ENCODE results near the gene CCDC57. TPM values are rescaled to one million over a fixed set of nuclear protein-coding genes. Genes with fewer than 3 reads are reported as not detected.

CCDC57 gene
- polyA plus RNA-seq, 1 donor from 2014 or later, result 70.9 TPM

GRCh38 chr17:82056729-82057621 lies 155.7 kb downstream of the CCDC57 start:
- Histone ChIP-seq H3K27ac (ENCODE audit: low read length) (no peak overlapping the region), H3K79me2 (replicated peaks; ENCODE audit: insufficient read depth, low read length) (peaks cover 10% of the 10 kb centered on the region), H3K9me3 (ENCODE audit: low read length) (no peaks in the 10 kb centered on the region), H3K4me2 (ENCODE audit: low read length) (no peak overlapping the region), H2AFZ (ENCODE audit: low read depth, low read length) (no peak overlapping the region), H3K9ac (ENCODE audit: low read length) (no peak overlapping the region), H3K4me3 (ENCODE audit: low read length) (no peak overlapping the region), H3K9me2 (ENCODE audit: insufficient read depth, low read length) (no peaks in the 10 kb centered on the region), H3K36me3 (ENCODE audit: insufficient read depth, low read length) (no peaks in the 10 kb centered on the region), H4K20me1 (ENCODE audit: insufficient read depth) (no peaks in the 10 kb centered on the region), H3F3A (ENCODE audit: insufficient read depth, low read length, poor library complexity, severe bottlenecking) (no peaks in the 10 kb centered on the region), H3K27me3 (ENCODE audit: insufficient read depth, low read depth, low read length) (no peaks in the 10 kb centered on the region)
- TF ChIP-seq MXI1 (conservative IDR thresholded peaks at IDR 0.05; ENCODE audit: poor library complexity, severe bottlenecking) (no peak), TAF1 (IDR thresholded peaks at IDR 0.05; ENCODE audit: low read depth) (no peak), EP300 (conservative IDR thresholded peaks at IDR 0.05; ENCODE audit: poor library complexity, severe bottlenecking) (no peak)

DNA sequence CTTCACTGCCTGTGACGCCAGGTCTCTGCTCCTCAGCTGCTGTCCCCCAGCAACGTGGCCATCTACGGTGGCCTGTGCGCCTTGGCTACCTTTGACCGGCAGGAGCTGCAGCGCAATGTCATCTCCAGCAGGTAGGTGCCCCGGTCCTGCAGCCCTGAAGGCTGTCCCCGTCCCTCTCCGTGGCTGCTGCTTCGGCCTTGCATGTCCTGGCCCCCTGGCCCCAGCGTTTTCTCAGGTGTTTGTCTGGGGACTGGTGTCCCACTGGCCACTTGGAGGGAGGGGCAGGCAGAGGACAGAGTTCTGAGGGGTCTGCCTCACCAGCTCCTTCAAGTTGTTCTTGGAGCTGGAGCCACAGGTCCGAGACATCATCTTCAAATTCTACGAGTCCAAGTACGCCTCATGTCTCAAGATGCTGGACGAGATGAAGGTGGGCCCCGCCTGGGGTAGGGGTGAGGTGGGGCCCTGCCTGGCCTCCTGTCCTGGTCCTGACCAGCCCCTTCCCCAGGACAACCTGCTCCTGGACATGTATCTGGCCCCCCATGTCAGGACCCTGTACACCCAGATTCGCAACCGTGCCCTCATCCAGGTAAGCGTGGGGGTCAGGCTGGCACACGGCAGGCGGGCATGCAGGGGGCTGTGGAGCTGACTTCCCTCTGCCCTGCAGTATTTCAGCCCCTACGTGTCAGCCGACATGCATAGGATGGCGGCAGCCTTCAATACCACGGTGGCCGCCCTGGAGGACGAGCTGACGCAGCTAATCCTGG lies 156.5 kb downstream of the CCDC57 start:
- Histone ChIP-seq H3K9me3 (ENCODE audit: low read length) (no peaks in the 10 kb centered on the region), H3K9ac (ENCODE audit: low read length) (no peak overlapping the region), H2AFZ (ENCODE audit: low read depth, low read length) (no peak overlapping the region), H3K79me2 (replicated peaks; ENCODE audit: insufficient read depth, low read length) (peaks cover 10% of the 10 kb centered on the region), H3K27me3 (ENCODE audit: insufficient read depth, low read depth, low read length) (no peaks in the 10 kb centered on the region), H3K36me3 (ENCODE audit: insufficient read depth, low read length) (no peaks in the 10 kb centered on the region), H3F3A (ENCODE audit: insufficient read depth, low read length, poor library complexity, severe bottlenecking) (no peaks in the 10 kb centered on the region), H3K4me3 (ENCODE audit: low read length) (no peak overlapping the region), H3K4me2 (ENCODE audit: low read length) (no peak overlapping the region), H3K9me2 (ENCODE audit: insufficient read depth, low read length) (no peaks in the 10 kb centered on the region), H4K20me1 (ENCODE audit: insufficient read depth) (no peaks in the 10 kb centered on the region), H3K27ac (ENCODE audit: low read length) (no peak overlapping the region)
- TF ChIP-seq CTCF (IDR thresholded peaks at IDR 0.05; ENCODE audit: poor library complexity, severe bottlenecking) (no peak), POLR2AphosphoS5 (IDR thresholded peaks at IDR 0.05) (no peak), REST (IDR thresholded peaks at IDR 0.05; ENCODE audit: borderline replicate concordance) (no peak), MXI1 (conservative IDR thresholded peaks at IDR 0.05; ENCODE audit: poor library complexity, severe bottlenecking) (no peak), TAF1 (IDR thresholded peaks at IDR 0.05; ENCODE audit: low read depth) (no peak), SMC3 (conservative IDR thresholded peaks at IDR 0.05; ENCODE audit: poor library complexity) (no peak), RAD21 (conservative IDR thresholded peaks at IDR 0.05) (no peak), EZH2 (IDR thresholded peaks at IDR 0.05; ENCODE audit: borderline replicate concordance, insufficient read depth, low read length, poor library complexity, severe bottlenecking) (no peak)

Data from neural cell (in vitro differentiated cells).